Pancreas (tissue), 10 donors: ENCODE measurements around the gene C9orf85. TPM values are rescaled to one million over a fixed set of nuclear protein-coding genes. Genes with fewer than 3 reads are reported as not detected.

Experiments used
- ATAC-seq, 4 donors: fragments of 200-7000 bp; cut with Tn5 transposase; one replicate each; pipeline versions ENCODE4 v1.8.0 to v1.9.1; 2020; ENCODE audit warnings: mild to moderate bottlenecking in 4 of 4, moderate library complexity in 4 of 4
- DNase-seq, 6 donors: peaks; one replicate each; pipeline ENCODE4 v3.0.0-alpha.2; 2020
- FAIRE-seq: peaks from 2 replicates; lab custom pipeline; 2012; peaks lifted over from hg19 to GRCh38; lab: Jason Lieb, UNC
- H3K27ac ChIP-seq, 4 donors: fragments of 200-600 bp; sonication (generic); 1 replicate in 3 of 4; 2 replicates in 1 of 4; pipeline versions ENCODE4 v1.5.0 to v1.8.0; 2020
- H3K27me3 ChIP-seq, 4 donors: fragments of 200-600 bp; one replicate each; pipeline ENCODE4 v1.8.0; 2021
- H3K36me3 ChIP-seq, 3 donors: fragments of 200-600 bp; sonication (generic) in 1 of 3; one replicate each; pipeline versions ENCODE4 v1.5.0 to v1.8.0; 2020 to 2021
- H3K4me1 ChIP-seq, 3 donors: fragments of 200-600 bp; one replicate each; pipeline ENCODE4 v1.8.0; 2021
- H3K4me3 ChIP-seq, 4 donors: fragments of 200-600 bp; sonication (generic) in 2 of 4; one replicate each; pipeline versions ENCODE4 v1.5.0 to v1.8.0; 2020 to 2021
- H3K9me3 ChIP-seq, 4 donors: fragments of 200-600 bp; one replicate each; pipeline ENCODE4 v1.8.0; 2021
- WGBS, 2 donors: extraction: QIAGEN DNeasy Blood & Tissue Kit; methylation state at CpG; one replicate each; pipeline ENCODE4 v1.1.7; 2013; 5-methylcytosine and 5-hydroxymethylcytosine counted together
- intact Hi-C, 3 donors: fragments of 100-400 bp; cut with DNase I; formaldehyde crosslinking; loops; one replicate each; pipeline versions ENCODE4 v1.11.1 to v1.14.2; 2022
- polyA plus RNA-seq, 2 donors: library from polyadenylated mRNA; stranded (reverse); fragments of 200-250 nt; gene quantifications; one replicate each; pipeline ENCODE4 v1.2.3, GENCODE V29; 2013
- total RNA-seq, 6 donors: library from RNA; stranded (reverse); fragmentation: NEBNext Ultra II Directional in 4 of 6; extraction: Animal tissue kit (Norgen Biotek cat#: 25700) in 4 of 6; gene quantifications; one replicate each; pipeline versions ENCODE4 v1.2.1 to v1.2.4, GENCODE V29; 2021 to 2023
- TF ChIP-seq, protein P1 (sequence below), 4 donors: fragments of 200-600 bp; sonication (generic) in 3 of 4; IDR thresholded peaks; one replicate each; pipeline versions ENCODE4 v1.5.0 to v1.8.0; 2021; ENCODE audit warnings: antibody characterized with exemption in 4 of 4
- donor health status: healthy with polysubstance abuse.
- donor health status: DM: no; HTN: no; CAD: no; lungs with moderate emphysema.
- donor health status: DM: no; HTN: no; CAD: no.
- donor health status: control.
- donor health status: control.
- donor health status: Bipolar disorder and iron deficiency.
- donor health status: DM: yes; HTN: yes; CAD: no.
- donor health status: DM: no; HTN: no; CAD: no.
- donor health status: DM: no; HTN: no; CAD: no.
- donor health status: DM: yes; HTN: yes; CAD: no.

C9orf85 gene
- total and polyA plus RNA-seq, 8 donors, result 3.9 to 10.0 (median 5.6) TPM

- no peak for DNase-seq
- Histone ChIP-seq H3K4me3 (no peak overlapping the region), H3K27ac (no peak overlapping the region), H3K4me1 (no peaks in the 10 kb centered on the region), H3K27me3 (no peaks in the 10 kb centered on the region), H3K9me3 (no peaks in the 10 kb centered on the region), H3K36me3 (no peaks in the 10 kb centered on the region)
- ATAC-seq, result no peak
- TF ChIP-seq, protein P1, sequence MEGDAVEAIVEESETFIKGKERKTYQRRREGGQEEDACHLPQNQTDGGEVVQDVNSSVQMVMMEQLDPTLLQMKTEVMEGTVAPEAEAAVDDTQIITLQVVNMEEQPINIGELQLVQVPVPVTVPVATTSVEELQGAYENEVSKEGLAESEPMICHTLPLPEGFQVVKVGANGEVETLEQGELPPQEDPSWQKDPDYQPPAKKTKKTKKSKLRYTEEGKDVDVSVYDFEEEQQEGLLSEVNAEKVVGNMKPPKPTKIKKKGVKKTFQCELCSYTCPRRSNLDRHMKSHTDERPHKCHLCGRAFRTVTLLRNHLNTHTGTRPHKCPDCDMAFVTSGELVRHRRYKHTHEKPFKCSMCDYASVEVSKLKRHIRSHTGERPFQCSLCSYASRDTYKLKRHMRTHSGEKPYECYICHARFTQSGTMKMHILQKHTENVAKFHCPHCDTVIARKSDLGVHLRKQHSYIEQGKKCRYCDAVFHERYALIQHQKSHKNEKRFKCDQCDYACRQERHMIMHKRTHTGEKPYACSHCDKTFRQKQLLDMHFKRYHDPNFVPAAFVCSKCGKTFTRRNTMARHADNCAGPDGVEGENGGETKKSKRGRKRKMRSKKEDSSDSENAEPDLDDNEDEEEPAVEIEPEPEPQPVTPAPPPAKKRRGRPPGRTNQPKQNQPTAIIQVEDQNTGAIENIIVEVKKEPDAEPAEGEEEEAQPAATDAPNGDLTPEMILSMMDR (IDR thresholded peaks at IDR 0.05), result no peak
- FAIRE-seq, result no peak
- intact Hi-C loops, result no loop called here
These were observed 34.6 kb upstream of the C9orf85 start for GRCh38 chr9:71876829-71877228.

DNA sequence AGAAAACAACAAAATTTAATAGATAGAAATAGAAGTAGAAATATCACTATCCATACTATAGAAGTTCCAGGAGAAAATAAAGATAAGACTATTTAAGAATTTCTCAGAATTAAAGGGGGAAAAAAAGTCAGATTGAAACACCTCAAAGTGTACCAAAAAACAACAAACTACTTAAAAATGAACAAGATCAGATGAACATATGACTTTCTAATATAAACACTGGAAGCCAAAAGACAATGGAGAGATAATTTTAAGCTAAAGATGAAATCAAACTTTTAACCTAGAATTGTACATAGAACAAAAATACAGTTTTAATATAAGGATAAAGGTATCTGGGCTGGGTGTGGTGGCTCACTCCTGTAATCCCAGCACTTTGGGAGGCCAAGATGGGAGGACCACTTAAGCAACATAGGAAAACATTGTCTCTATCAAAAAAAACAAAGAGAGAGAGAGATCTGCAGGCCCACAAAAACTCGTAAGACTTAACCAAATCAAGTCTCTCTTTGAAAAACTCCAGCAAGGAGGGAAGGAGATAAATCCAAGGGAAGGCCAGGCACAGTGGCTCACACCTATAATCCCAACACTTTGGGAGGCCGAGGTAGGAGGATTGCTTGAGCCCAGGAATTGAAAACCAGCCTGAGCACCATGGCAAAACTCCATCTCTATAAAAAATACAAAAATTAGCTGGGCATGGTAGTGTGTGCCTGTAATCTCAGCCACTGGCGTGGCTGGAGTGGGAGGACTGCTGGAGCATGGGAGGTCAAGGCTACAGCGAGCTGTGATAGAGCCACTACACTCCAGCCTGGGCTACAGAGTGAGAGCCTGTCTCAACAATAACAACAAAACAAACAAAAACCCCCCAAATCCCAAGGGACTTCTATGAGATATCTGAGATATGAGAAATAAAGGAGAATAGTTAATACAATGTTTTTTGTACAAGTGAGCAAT lies 32.8 kb upstream of the C9orf85 start:
- TF ChIP-seq, protein P1 (IDR thresholded peaks at IDR 0.05), result no peak
- ATAC-seq (no peak), DNase-seq (no peak), FAIRE-seq (no peak)
- H3K27ac ChIP-seq, result no peak overlapping the region
- WGBS, 2 donors, result 98 to 100% methylated on average over 4 of the region's 4 CpGs
- intact Hi-C loops, result no loop called here
- no peaks in the 10 kb centered on the region for H3K36me3 ChIP-seq
- no peak overlapping the region for H3K4me3 ChIP-seq
- no peaks in the 10 kb centered on the region for H3K9me3 ChIP-seq
- no peaks in the 10 kb centered on the region for H3K4me1 ChIP-seq
- H3K27me3 ChIP-seq, result no peaks in the 10 kb centered on the region

- no peak overlapping the region for H3K4me3 ChIP-seq
- FAIRE-seq (no peak), DNase-seq (no peak), ATAC-seq (no peak)
- no peaks in the 10 kb centered on the region for H3K4me1 ChIP-seq
- no peak overlapping the region for H3K27ac ChIP-seq
- no peaks in the 10 kb centered on the region for H3K9me3 ChIP-seq
- no peaks in the 10 kb centered on the region for H3K36me3 ChIP-seq
- TF ChIP-seq, protein P1 (IDR thresholded peaks at IDR 0.05), result no peak
- no peaks in the 10 kb centered on the region for H3K27me3 ChIP-seq
- intact Hi-C loops, result no loop called here
- 46 to 58% methylated on average over 2 of the region's 2 CpGs for WGBS, 2 donors
These were observed 31.7 kb upstream of the C9orf85 start for GRCh38 chr9:71879644-71880174.

GRCh38 chr9:71884005-71884404 lies 27.4 kb upstream of the C9orf85 start:
- Histone ChIP-seq H3K9me3 (no peaks in the 10 kb centered on the region), H3K27me3 (no peaks in the 10 kb centered on the region), H3K27ac (no peak overlapping the region), H3K4me1 (no peaks in the 10 kb centered on the region), H3K36me3 (no peaks in the 10 kb centered on the region), H3K4me3 (no peak overlapping the region)
- FAIRE-seq (no peak), ATAC-seq (no peak), DNase-seq (no peak)
- TF ChIP-seq, protein P1 (IDR thresholded peaks at IDR 0.05), result no peak
- intact Hi-C loops, result no loop called here

GRCh38 chr9:71885467-71885866 lies 26.0 kb upstream of the C9orf85 start:
- no peak overlapping the region for H3K4me3 ChIP-seq
- no peaks in the 10 kb centered on the region for H3K27me3 ChIP-seq
- no peaks in the 10 kb centered on the region for H3K9me3 ChIP-seq
- DNase-seq, result no peak
- WGBS, 2 donors, result 36 to 49% methylated on average over 2 of the region's 2 CpGs
- no peaks in the 10 kb centered on the region for H3K36me3 ChIP-seq
- intact Hi-C loops, result no loop called here
- H3K27ac ChIP-seq, result no peak overlapping the region
- ATAC-seq, result no peak
- TF ChIP-seq, protein P1 (IDR thresholded peaks at IDR 0.05), result no peak
- H3K4me1 ChIP-seq, result no peaks in the 10 kb centered on the region
- FAIRE-seq, result no peak
